ENCODE data around the gene AP1AR. TPM values are rescaled to one million over a fixed set of nuclear protein-coding genes. Genes with fewer than 3 reads are reported as not detected.

AP1AR gene
- total and polyA plus RNA-seq, 4 donors: 7.6 to 14.7 (median 7.8) TPM

GRCh38 chr4:112190684-112191083 is 40.9 kb upstream of the AP1AR start (continued):
- TF ChIP-seq REST (IDR thresholded peaks at IDR 0.05): no peak
- TF ChIP-seq ZBTB33 (IDR thresholded peaks at IDR 0.05): no peak
- no peak for TF ChIP-seq FOXA1 (IDR thresholded peaks at IDR 0.05)
- TF ChIP-seq NR2F2 (IDR thresholded peaks at IDR 0.05): no peak
- no peak for TF ChIP-seq SP1 (IDR thresholded peaks at IDR 0.05)
- TF ChIP-seq GABPA (IDR thresholded peaks at IDR 0.05 in 1 of 2, conservative IDR thresholded peaks at IDR 0.05 in 1 of 2): no peak
- TF ChIP-seq ATF3 (IDR thresholded peaks at IDR 0.05): no peak
- TF ChIP-seq TAF1 (conservative IDR thresholded peaks at IDR 0.05): no peak

- H3K4me3 ChIP-seq (ENCODE audit: low read depth in 1 of 3, low read length in 3 of 3): no peak overlapping the region
- H3K36me3 ChIP-seq (ENCODE audit: control insufficient read depth in 4 of 4, insufficient read depth in 3 of 4, low read depth in 1 of 4, low read length in 3 of 4): no peaks in the 10 kb centered on the region
- H3K4me1 ChIP-seq (ENCODE audit: control insufficient read depth in 4 of 4, insufficient read depth in 4 of 4, low read length in 3 of 4): no peaks in the 10 kb centered on the region
- H3K27me3 ChIP-seq (ENCODE audit: control insufficient read depth in 4 of 4, insufficient read depth in 4 of 4, low read length in 3 of 4): no peaks in the 10 kb centered on the region
- H3K9me3 ChIP-seq (ENCODE audit: control insufficient read depth in 4 of 4, low read length in 3 of 4): no peaks in the 10 kb centered on the region
- WGBS: 80% methylated on average over 1 of the region's 1 CpG
- TF ChIP-seq FOXA2 (IDR thresholded peaks at IDR 0.05) (no peak), CTCF (IDR thresholded peaks at IDR 0.05; ENCODE audit: low read depth, low read length, missing input control) (no peak), TAF1 (conservative IDR thresholded peaks at IDR 0.05) (no peak), SP1 (IDR thresholded peaks at IDR 0.05) (no peak), ATF3 (IDR thresholded peaks at IDR 0.05) (no peak), REST (IDR thresholded peaks at IDR 0.05) (no peak), GABPA (IDR thresholded peaks at IDR 0.05 in 1 of 2, conservative IDR thresholded peaks at IDR 0.05 in 1 of 2) (no peak), EGR1 (IDR thresholded peaks at IDR 0.05; ENCODE audit: low read depth in 2 of 2) (no peak), RXRA (IDR thresholded peaks at IDR 0.05) (no peak), HNF4A (conservative IDR thresholded peaks at IDR 0.05) (no peak), HNF4G (IDR thresholded peaks at IDR 0.05) (no peak), MAX (IDR thresholded peaks at IDR 0.05) (no peak), ZBTB33 (IDR thresholded peaks at IDR 0.05) (no peak), YY1 (IDR thresholded peaks at IDR 0.05) (no peak), RAD21 (IDR thresholded peaks at IDR 0.05) (no peak), FOXA1 (IDR thresholded peaks at IDR 0.05) (no peak), NR2F2 (IDR thresholded peaks at IDR 0.05) (no peak), JUND (IDR thresholded peaks at IDR 0.05) (no peak)
- H3K9ac ChIP-seq (ENCODE audit: low read depth in 1 of 2, low read length in 2 of 2): no peak overlapping the region
- no peak for DNase-seq (ENCODE audit: low spot score)
- no peak overlapping the region for H3K27ac ChIP-seq (ENCODE audit: low read depth in 1 of 2, low read length in 2 of 2)
Measured at GRCh38 chr4:112196461-112196860, 35.1 kb upstream of the AP1AR start.
